22Rv1 (cell line): ENCODE data around the gene EFHC1.

ENCODE experiments used
- CTCF ChIP-seq: fragments of 450-650 bp; IDR thresholded peaks from 2 replicates; pipeline ENCODE4 v1.5.1; 2017; ENCODE audit warnings: mild to moderate bottlenecking
- ZFX ChIP-seq: fragments of 450-650 bp; IDR thresholded peaks from 2 replicates; pipeline ENCODE4 v1.6.1; 2017; ENCODE audit warnings: antibody characterized with exemption, borderline replicate concordance

- no peak for TF ChIP-seq CTCF
- TF ChIP-seq ZFX: no peak
Observed at GRCh38 chr6:52496631-52497030, 76.5 kb downstream of the EFHC1 start.
